ENCODE data around the gene PKP2. TPM values are rescaled to one million over a fixed set of nuclear protein-coding genes. Genes with fewer than 3 reads are reported as not detected.

The PKP2 gene
- total RNA-seq, 2 experiments from 2014 or later = 0.22 to 0.31 TPM

DNA sequence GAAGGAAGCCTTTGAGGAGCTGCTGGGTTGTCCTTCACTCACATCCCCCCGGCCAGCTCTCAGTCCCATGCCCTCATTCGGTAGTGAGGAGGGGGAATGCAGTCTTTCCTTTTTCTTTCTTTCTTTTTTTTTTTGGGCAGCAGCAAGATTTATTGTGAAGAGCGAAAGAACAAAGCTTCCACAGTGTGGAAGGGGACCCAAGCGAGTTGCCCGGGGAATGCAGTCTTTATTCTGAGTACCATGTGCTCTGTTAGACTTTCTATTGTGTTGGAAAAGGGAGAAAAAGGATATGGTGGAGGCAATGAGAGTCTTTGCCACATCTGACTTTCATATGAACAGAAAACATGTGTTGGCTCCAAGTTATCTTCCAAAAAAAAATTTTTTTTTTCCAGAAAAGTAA is 111.0 kb downstream of the PKP2 start:
- Histone ChIP-seq H3K27ac (ENCODE audit: low read depth in 1 of 2, low read length in 2 of 2) (no peak overlapping the region), H3K9me3 (ENCODE audit: control insufficient read depth in 1 of 2, insufficient read depth in 1 of 2, low read length in 2 of 2) (no peaks in the 10 kb centered on the region), H3K4me3 (ENCODE audit: low read length) (no peak overlapping the region), H3K36me3 (ENCODE audit: insufficient read depth, low read length) (no peaks in the 10 kb centered on the region), H3K27me3 (ENCODE audit: control insufficient read depth in 1 of 2, insufficient read depth in 2 of 2, low read length in 2 of 2) (no peaks in the 10 kb centered on the region), H3K4me1 (ENCODE audit: insufficient read depth, low read length) (no peaks in the 10 kb centered on the region)
- Mint-ChIP-seq H3K36me3 (ENCODE audit: low read depth) (no peaks in the 10 kb centered on the region), H3K4me3 (no peak overlapping the region), H3K4me1 (ENCODE audit: low read depth) (no peaks in the 10 kb centered on the region), H3K27ac (no peak overlapping the region), H3K9me3 (no peaks in the 10 kb centered on the region), H3K27me3 (no peaks in the 10 kb centered on the region)
- TF ChIP-seq, protein P1, sequence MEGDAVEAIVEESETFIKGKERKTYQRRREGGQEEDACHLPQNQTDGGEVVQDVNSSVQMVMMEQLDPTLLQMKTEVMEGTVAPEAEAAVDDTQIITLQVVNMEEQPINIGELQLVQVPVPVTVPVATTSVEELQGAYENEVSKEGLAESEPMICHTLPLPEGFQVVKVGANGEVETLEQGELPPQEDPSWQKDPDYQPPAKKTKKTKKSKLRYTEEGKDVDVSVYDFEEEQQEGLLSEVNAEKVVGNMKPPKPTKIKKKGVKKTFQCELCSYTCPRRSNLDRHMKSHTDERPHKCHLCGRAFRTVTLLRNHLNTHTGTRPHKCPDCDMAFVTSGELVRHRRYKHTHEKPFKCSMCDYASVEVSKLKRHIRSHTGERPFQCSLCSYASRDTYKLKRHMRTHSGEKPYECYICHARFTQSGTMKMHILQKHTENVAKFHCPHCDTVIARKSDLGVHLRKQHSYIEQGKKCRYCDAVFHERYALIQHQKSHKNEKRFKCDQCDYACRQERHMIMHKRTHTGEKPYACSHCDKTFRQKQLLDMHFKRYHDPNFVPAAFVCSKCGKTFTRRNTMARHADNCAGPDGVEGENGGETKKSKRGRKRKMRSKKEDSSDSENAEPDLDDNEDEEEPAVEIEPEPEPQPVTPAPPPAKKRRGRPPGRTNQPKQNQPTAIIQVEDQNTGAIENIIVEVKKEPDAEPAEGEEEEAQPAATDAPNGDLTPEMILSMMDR (IDR thresholded peaks at IDR 0.05) = no peak
- POLR2A ChIA-PET = no interaction called here
- intact Hi-C loops (cut with DNase I, micrococcal nuclease) = no loop called here
- CTCF ChIA-PET = no interaction called here
- DNase-seq (no peak), ATAC-seq (ENCODE audit: poor library complexity) (no peak)

DNA sequence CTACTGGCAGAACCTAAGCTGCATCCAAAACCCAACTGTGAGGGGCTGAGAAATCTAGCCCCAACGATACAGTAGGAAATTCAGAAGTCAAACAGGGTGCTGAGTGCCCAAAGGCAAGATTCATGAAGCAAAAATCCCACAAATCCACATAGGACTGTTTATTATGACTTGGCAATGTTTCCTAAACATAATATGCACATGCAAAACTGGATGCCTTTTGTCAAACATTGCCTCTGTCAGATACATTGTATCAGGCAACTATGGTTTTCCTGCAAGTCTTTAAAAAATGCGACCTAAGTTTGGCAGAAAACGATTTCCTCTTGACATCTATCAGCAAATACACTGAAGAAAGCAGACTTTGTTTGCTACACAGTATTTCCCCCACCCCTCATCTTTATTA is 113.5 kb downstream of the PKP2 start:
- H3K4me3 ChIP-seq (ENCODE audit: low read length) = no peak overlapping the region
- Mint-ChIP-seq H3K27me3 (peaks cover 18% of the 10 kb centered on the region), H3K4me1 (ENCODE audit: low read depth) (no peaks in the 10 kb centered on the region), H3K4me3 (no peak overlapping the region), H3K9me3 (no peaks in the 10 kb centered on the region), H3K27ac (no peak overlapping the region), H3K36me3 (ENCODE audit: low read depth) (no peaks in the 10 kb centered on the region)
- POLR2A ChIA-PET = no interaction called here
- CTCF ChIA-PET = no interaction called here
- ATAC-seq (ENCODE audit: poor library complexity) = no peak
- H3K9me3 ChIP-seq (ENCODE audit: control insufficient read depth in 1 of 2, insufficient read depth in 1 of 2, low read length in 2 of 2) = no peaks in the 10 kb centered on the region
- H3K36me3 ChIP-seq (ENCODE audit: insufficient read depth, low read length) = no peaks in the 10 kb centered on the region
- no peaks in the 10 kb centered on the region for H3K4me1 ChIP-seq (ENCODE audit: insufficient read depth, low read length)
- no peak for DNase-seq
- intact Hi-C loops (cut with DNase I, micrococcal nuclease) = no loop called here
- no peak overlapping the region for H3K27ac ChIP-seq (ENCODE audit: low read depth in 1 of 2, low read length in 2 of 2)
- peaks cover 0 to 9% of the 10 kb centered on the region in 2 experiments for H3K27me3 ChIP-seq (ENCODE audit: control insufficient read depth in 1 of 2, insufficient read depth in 2 of 2, low read length in 2 of 2)
- TF ChIP-seq, protein P1 (IDR thresholded peaks at IDR 0.05) = no peak

DNA sequence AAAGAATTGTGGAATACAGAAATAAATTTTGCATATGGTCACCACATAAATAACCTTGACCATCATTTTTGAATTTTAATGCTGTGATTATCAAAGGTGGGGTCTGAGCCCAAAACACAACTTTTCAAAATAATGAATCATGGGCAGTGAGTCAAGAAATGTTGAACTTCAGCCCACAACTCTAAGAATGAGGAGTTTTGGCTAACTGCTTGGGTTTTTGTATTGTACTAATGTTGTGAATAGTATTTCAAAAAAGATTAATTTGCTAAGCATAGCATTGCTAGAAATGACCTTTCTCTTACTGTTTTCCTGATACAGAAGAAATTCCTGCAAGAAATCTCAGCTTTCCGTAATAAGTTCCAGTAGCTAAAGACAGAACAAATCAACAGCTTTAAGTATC is 116.5 kb downstream of the PKP2 start:
- Mint-ChIP-seq H3K27ac (no peak overlapping the region), H3K36me3 (ENCODE audit: low read depth) (no peaks in the 10 kb centered on the region)
- CTCF ChIA-PET = interaction anchor here (0.9 kb wide), 1 partner anchor 9 kb away, joined by 3 read pairs; no protein-coding TSS in a partner anchor

More for the DNA sequence above, 116.5 kb downstream of the PKP2 start:
- Mint-ChIP-seq H3K4me3 (no peak overlapping the region), H3K4me1 (ENCODE audit: low read depth) (no peaks in the 10 kb centered on the region), H3K9me3 (no peaks in the 10 kb centered on the region), H3K27me3 (peaks cover 33% of the 10 kb centered on the region)
- H3K9me3 ChIP-seq (ENCODE audit: control insufficient read depth in 1 of 2, insufficient read depth in 1 of 2, low read length in 2 of 2) = no peaks in the 10 kb centered on the region
- TF ChIP-seq, protein P1 (IDR thresholded peaks at IDR 0.05) = no peak
- no peak overlapping the region for H3K27ac ChIP-seq (ENCODE audit: low read depth in 1 of 2, low read length in 2 of 2)
- peaks cover 0 to 9% of the 10 kb centered on the region in 2 experiments for H3K27me3 ChIP-seq (ENCODE audit: control insufficient read depth in 1 of 2, insufficient read depth in 2 of 2, low read length in 2 of 2)
- intact Hi-C loops (cut with DNase I, micrococcal nuclease) = no loop called here
- H3K4me3 ChIP-seq (ENCODE audit: low read length) = no peak overlapping the region
- H3K4me1 ChIP-seq (ENCODE audit: insufficient read depth, low read length) = no peaks in the 10 kb centered on the region
- ATAC-seq (ENCODE audit: poor library complexity) (no peak), DNase-seq (no peak)
- no peaks in the 10 kb centered on the region for H3K36me3 ChIP-seq (ENCODE audit: insufficient read depth, low read length)
- POLR2A ChIA-PET = no interaction called here

Measured in CD4-positive, alpha-beta T cell (primary cell).